ENCODE measurements around the gene PIAS2.
"Not testable (repeated sequence)": the region's sequence is repeated elsewhere in the genome, so short reads cannot be mapped to it uniquely, and the experiment has no call there.

Gene PIAS2

DNA sequence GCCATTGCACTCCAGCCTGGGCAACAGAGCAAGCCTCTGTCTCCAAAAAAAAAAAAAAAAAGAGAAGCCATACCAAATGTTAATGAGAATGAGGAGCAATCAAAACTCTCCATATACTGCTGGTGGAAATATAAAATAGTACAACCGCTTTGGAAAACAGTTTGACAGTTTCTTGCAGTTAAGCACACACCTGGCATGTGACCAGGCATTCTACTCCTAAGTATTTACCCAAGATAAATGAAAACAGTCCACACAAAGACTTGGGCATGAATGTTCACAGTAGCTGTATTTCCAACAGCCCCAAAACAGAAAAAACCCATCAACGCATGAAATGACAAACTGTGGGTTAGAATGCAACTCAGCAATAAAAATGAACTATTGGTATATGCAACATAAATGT lies 84.5 kb downstream of the PIAS2 start:
- no peak for DNase-seq (ENCODE audit: low read depth)

DNA sequence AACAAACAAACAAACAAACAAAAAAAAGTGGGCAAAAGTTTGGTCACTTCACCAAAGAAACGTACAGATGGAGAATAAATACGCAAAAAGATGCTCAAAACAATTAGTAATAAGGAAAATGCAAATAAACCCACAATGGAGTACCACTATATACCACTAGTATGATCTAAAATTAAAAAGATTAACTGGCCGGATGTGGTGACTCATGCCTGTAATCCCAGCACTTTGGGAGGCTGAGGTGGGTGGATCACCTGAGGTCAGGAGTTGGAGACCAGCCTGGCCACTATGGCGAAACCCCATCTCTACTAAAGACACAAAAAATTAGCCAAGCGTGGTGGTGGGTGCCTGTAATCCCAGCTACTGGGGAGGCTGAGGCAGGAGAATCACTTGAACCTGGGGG lies 84.9 kb downstream of the PIAS2 start:
- not testable (repeated sequence) for DNase-seq (ENCODE audit: low read depth)

DNA sequence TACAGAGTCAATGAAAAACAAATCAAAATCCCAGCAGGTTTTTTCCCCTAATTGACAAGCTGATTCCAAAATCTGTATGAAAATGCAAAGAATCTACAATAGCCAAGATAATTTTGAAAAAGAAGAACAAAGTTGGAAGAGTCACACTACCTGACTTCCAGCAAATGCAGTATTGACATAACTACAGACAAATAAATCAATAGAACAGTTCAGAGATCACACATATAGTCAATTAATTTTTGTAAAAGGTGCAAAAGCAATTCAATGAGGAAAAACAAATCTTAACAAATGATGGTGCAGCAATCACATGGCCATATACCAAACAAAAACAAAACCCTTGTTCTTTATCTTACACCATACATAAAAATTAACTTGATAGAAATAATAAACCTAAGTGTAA lies 85.9 kb downstream of the PIAS2 start:
- no peak for DNase-seq (ENCODE audit: low read depth)

GRCh38 chr18:46830633-46831032 lies 86.7 kb downstream of the PIAS2 start:
- no peak for DNase-seq (ENCODE audit: low read depth)

DNA sequence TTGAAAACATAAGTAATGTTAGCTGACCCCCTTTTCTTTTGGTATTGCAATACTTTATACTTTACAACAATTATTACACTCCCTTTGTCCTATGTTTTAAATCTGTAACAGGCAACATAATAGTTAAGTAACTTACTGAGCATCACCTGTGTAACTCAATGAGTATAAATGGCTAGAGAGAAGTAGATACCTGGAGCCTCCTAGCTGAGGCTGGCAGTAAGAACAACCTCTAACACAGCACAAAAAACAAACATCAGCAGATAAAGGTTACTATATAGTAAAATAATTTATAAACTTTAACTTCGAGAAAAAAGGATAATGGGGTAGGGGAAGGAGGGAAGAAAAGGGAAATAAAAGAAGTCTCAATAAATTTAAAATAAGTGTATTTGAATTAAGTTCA lies 87.4 kb downstream of the PIAS2 start:
- DNase-seq (ENCODE audit: low read depth): no peak

- DNase-seq (ENCODE audit: low read depth): no peak
Observed at GRCh38 chr18:46829531-46829930, 87.8 kb downstream of the PIAS2 start.

DNA sequence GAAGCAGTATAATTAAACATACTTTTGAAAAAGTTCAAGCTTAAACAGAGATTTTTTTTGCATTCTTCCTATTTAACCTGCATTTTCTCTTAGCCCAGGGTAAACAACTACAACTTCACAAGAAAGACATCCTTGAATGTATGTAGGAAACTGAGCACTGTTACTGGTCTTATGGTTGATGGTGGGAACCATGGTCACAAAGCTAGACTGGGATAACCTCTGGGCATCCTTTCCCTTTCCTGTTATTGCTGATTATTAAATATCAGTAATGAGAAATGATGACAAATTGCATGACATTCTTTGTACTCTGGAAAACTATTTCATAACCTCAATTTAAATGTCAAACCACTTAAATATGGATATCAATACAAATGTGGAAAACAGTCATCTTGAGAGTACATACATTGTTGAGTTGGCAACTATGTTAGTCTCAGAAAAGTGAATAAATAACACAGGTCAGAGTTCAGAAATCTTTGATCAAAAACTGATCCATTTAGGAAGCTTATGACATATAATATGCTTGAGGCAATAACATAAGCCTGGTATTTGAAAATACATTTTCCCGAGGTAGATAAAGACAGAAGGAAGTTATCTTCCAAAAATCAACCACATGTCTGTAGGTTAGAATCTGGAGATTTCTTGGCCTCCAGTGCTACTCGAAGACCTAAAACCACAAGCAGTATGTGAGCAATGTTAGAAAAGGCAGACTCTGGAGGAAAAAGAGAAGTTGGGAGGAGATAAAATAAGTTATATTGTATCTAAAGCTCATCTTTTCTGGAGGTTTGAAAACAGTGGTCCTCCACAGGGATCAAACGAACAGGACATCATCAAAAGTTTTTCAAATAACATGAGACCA lies 95.2 kb downstream of the PIAS2 start:
- DNase-seq (ENCODE audit: low read depth): no peak

GRCh38 chr18:46820863-46821262 lies 96.4 kb downstream of the PIAS2 start:
- DNase-seq (ENCODE audit: low read depth): no peak

DNA sequence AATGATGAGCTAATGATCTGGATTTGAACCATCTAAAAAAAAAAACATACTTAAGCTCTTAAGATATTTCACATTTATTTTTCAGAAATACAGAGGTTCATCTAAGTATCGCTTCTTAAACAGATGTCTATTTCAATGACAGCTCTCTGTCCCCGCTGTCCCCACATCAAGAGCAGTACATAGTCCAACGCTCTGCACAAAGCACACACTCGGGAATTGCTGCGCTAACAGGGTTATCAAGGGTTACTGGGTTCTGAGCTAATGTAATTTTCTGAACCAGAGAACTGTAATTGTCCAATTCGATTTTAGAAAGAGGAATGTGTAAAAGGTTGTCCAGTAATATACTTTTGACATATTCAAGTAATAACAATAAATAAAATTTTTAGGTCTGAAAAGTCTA lies 101.6 kb downstream of the PIAS2 start:
- no peak for DNase-seq (ENCODE audit: low read depth)

- DNase-seq (ENCODE audit: low read depth): no peak
Observed at GRCh38 chr18:46814399-46814798, 102.9 kb downstream of the PIAS2 start.

DNA sequence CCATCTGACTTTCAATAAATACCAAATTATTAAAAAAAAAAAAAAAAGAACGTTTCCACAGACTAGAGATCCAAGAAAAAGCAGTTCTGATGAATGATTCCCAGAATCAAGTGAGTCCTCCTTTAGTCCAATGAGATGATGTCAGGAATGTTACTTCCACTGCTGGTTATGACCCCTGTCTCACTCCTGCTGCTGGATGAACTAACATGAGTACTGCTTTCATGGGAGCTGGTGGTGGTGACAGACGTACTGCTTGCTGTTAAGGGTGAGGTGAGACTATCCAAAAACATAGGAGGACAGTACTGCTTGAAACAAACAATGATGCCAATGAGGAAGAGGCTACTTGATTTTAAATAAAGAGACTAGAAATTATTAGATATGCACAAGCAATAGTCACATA lies 105.0 kb downstream of the PIAS2 start:
- no peak for DNase-seq (ENCODE audit: low read depth)

DNA sequence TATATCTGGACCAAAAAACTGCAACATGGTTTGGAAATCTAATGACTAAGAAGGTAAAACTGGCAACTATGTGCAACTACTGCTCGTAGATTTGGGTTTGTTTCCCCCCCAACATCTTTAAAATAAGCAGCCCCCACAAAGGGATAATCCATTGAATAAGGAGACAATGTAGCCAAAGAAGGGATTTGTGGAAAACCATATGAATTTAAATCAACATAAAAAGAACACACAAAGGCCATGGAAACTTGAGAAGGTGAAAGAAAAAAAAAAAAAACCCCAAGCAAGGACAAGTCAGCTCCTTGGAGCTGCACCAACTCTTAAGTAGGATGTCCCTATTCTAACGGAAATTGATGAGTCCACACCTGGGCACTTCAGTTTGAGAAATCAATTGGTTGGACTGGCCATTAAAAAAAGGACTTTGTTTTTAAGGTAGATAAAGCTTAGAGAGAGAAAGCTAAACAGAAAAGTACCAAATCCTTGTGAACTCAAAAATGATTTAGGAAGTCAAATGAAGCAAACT lies 106.8 kb downstream of the PIAS2 start:
- no peak for DNase-seq (ENCODE audit: low read depth)

- no peak for DNase-seq (ENCODE audit: low read depth)
Observed at GRCh38 chr18:46809145-46809544, 108.2 kb downstream of the PIAS2 start.

- not testable (repeated sequence) for DNase-seq (ENCODE audit: low read depth)
Observed at GRCh38 chr18:46795945-46796344, 121.4 kb downstream of the PIAS2 start.

- DNase-seq (ENCODE audit: low read depth): no peak
Observed at GRCh38 chr18:46794607-46795006, 122.7 kb downstream of the PIAS2 start.

DNA sequence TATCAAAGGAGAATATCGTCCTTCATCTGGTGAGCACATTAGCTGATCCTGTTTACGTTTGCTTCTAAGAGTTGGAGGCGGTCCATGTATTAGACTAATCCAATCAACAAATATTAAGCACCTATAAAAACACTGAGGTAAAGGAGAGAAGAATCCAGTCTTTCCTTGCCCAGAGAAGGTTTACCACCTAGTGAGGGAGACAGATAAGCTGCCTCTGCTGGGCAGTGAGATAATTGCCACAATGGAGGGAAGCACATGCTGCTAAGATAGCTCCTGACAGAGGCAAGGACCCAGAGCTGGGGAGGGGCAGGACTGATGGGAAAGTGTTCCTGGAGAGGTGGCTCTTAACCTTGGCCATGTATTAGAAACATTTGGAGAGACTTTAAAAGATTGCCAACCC lies 123.7 kb downstream of the PIAS2 start:
- DNase-seq (ENCODE audit: low read depth): no peak

DNA sequence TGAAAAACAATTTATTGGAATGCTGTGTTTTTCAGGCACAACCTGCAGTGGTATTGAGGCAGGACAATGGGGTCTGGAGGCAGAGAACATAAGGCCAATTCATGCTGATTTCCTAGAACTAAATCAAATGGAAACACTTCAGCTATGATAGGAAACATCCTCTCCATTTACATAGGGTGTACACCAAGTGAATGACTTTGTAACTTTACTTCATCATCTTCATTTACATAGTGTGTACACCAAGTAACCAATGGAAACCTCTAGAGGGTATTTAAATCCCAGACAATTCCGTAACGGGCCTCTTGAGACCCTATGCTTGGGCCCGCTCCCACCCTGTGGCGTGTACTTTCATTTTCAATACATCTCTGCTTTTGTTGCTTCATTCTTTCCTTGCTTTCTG lies 128.2 kb downstream of the PIAS2 start:
- no peak for DNase-seq (ENCODE audit: low read depth)

- DNase-seq (ENCODE audit: low read depth): no peak
Observed at GRCh38 chr18:46787674-46788073, 129.6 kb downstream of the PIAS2 start.

- no peak for DNase-seq (ENCODE audit: low read depth)
Observed at GRCh38 chr18:46772357-46772756, 144.9 kb downstream of the PIAS2 start.

- no peak for DNase-seq (ENCODE audit: low read depth)
Observed at GRCh38 chr18:46771141-46771540, 146.2 kb downstream of the PIAS2 start.

DNA sequence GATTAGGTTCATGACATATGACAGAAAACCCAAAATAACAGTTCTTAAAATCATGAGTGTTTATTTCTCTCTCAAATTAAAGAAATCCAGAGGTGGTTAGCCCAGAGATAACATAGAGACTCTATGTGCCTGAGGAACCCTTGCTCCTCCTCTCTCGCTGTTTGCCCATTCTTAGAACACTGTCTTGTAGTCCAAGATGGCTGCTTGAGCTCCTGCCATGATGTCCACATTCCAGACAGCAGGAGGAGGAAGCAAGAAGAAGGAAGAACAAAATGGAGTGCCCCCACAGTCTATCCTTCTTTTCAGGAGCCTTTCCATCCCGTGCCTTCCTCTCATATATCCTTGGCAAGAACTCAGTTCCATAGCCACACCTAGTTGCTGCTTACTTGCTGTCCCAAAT lies 146.6 kb downstream of the PIAS2 start:
- no peak for DNase-seq (ENCODE audit: low read depth)

GRCh38 chr18:46768166-46768921 lies 149.0 kb downstream of the PIAS2 start:
- DNase-seq (ENCODE audit: low read depth): no peak

DNA sequence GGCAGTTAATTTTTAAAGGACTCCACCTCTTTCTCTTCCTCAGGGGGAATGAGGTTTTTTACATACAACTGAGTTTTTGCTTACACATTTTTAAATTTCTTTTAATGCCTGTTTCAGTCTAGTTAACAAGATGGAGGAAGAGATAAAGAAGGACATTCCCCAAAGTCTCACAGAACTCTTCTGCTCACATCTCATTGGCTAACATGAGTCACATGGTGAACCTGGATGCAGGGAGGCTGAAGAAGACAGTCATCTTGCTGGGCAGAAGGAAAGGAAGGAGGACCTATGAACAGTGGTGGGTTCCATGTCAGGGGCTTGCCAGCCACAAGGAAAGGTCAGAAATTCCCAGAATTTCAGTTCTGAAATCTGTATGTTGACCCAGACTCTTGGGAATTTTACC lies 150.1 kb downstream of the PIAS2 start:
- DNase-seq (ENCODE audit: low read depth): no peak

Measured in activated T-cell treated with anti-CD3 and anti-CD28 coated beads for 1 hour (primary cell).